ENCODE results near the gene MYH6. TPM values are rescaled to one million over a fixed set of nuclear protein-coding genes. Genes with fewer than 3 reads are reported as not detected.
"Not testable (repeated sequence)": the region's sequence is repeated elsewhere in the genome, so short reads cannot be mapped to it uniquely, and the experiment has no call there.

MYH6 gene
- total RNA-seq, 1 donor from 2014 or later = 0.62 TPM

- no peak for ATAC-seq
- no peaks in the 10 kb centered on the region for H3K27me3 ChIP-seq (ENCODE audit: low read depth)
- H3K36me3 ChIP-seq = no peaks in the 10 kb centered on the region
- H3K27ac ChIP-seq = no peak overlapping the region
- intact Hi-C loops (cut with DNase I) = no loop called here
- no peaks in the 10 kb centered on the region for H3K9me3 ChIP-seq
- TF ChIP-seq, protein P1, sequence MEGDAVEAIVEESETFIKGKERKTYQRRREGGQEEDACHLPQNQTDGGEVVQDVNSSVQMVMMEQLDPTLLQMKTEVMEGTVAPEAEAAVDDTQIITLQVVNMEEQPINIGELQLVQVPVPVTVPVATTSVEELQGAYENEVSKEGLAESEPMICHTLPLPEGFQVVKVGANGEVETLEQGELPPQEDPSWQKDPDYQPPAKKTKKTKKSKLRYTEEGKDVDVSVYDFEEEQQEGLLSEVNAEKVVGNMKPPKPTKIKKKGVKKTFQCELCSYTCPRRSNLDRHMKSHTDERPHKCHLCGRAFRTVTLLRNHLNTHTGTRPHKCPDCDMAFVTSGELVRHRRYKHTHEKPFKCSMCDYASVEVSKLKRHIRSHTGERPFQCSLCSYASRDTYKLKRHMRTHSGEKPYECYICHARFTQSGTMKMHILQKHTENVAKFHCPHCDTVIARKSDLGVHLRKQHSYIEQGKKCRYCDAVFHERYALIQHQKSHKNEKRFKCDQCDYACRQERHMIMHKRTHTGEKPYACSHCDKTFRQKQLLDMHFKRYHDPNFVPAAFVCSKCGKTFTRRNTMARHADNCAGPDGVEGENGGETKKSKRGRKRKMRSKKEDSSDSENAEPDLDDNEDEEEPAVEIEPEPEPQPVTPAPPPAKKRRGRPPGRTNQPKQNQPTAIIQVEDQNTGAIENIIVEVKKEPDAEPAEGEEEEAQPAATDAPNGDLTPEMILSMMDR (IDR thresholded peaks at IDR 0.05) = no peak
- no peak overlapping the region for H3K4me3 ChIP-seq
- no peak for DNase-seq
- no peaks in the 10 kb centered on the region for H3K4me1 ChIP-seq
These were observed 3.7 kb downstream of the MYH6 start for GRCh38 chr14:23404331-23404900.

DNA sequence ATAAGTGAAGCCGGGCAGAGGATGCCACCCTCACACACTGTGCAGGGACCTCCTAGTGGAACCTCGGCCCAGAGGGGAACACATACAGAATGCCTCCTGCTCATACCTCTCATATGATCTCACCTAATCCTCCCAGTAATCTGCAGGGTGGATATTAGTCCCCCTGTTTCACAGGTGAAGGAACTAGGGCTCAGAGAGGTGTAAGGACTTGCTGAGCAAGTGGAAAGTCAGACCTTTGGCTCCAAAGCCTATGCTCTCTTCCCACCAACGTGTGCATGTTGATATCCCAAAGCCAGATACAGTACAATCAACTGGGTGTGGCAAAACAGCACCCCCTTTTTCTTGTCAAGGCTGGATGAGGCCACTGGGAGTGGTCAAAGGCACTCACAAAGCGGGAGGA, 4.2 kb downstream of the MYH6 start:
- H3K27me3 ChIP-seq (ENCODE audit: low read depth) = no peaks in the 10 kb centered on the region
- no peak for ATAC-seq

DNA sequence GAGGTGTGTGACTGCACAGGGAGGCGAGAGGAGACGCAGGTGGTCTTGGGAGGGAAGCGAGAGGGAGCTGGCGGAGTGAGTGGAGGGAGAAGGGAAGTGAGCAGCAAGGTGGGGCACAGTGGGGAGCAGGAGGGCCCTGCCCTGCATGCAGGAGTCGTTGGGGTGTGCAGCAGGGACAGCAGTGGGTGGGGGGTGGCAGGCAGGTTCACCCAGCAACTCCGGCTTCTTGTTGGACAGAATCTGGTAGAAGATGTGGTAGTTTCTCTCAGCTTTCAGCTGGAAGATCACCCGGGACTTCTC, 5.0 kb downstream of the MYH6 start:
- H3K27ac ChIP-seq = no peak overlapping the region
- intact Hi-C loops (cut with DNase I) = no loop called here
- DNase-seq = no peak
- H3K36me3 ChIP-seq = no peaks in the 10 kb centered on the region
- no peaks in the 10 kb centered on the region for H3K9me3 ChIP-seq
- no peak overlapping the region for H3K4me3 ChIP-seq
- H3K4me1 ChIP-seq = no peaks in the 10 kb centered on the region
- TF ChIP-seq, protein P1 (IDR thresholded peaks at IDR 0.05) = no peak
- no peak for ATAC-seq
- H3K27me3 ChIP-seq (ENCODE audit: low read depth) = no peaks in the 10 kb centered on the region

More for the DNA sequence above, 4.2 kb downstream of the MYH6 start:
- TF ChIP-seq, protein P1 (IDR thresholded peaks at IDR 0.05) = no peak
- Histone ChIP-seq H3K36me3 (no peaks in the 10 kb centered on the region), H3K9me3 (no peaks in the 10 kb centered on the region), H3K4me1 (no peaks in the 10 kb centered on the region), H3K27ac (no peak overlapping the region), H3K4me3 (no peak overlapping the region)
- intact Hi-C loops (cut with DNase I) = no loop called here
- DNase-seq = no peak

DNA sequence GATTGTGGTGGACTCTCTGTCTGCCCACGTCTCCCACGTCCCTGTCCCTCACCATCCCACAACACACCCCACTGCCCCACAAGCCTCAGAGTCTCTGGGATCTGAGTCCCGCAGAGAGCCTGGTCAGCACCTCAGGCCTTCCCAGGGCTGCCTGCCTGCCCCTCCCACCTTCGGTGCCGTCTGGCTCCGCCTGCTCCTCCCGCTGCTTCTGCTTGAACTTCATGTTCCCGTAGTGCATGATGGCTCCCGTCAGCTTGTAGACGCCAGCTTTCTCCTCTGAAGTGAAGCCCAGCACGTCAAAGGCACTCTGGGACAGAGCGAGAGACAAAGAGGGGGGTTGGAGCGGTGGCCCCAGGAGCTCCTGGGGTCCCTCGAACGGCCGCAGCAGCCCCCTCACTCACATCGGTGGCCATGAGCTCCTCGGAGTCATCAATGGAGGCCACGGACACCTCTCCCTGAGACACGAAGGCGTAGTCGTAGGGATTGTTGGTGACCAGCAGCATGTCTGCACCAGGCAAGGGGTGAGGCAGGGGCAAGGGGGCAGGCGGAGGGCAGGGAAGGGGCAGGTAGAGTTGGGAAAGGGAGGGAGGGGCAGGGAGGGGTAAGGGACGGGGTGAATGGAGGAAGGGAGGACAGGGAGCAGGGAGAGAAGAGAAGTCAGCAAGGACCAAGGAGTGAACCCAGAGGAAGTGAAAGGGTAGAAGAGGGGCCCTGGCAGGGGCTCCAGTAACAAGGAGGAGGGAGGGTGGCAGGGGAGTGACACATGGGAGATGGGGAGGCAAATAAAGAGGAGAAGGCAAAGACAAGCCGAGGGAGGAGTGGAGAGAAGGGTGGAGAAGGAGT, 5.6 kb downstream of the MYH6 start:
- H3K36me3 ChIP-seq = no peaks in the 10 kb centered on the region
- no peak overlapping the region for H3K27ac ChIP-seq
- no peak overlapping the region for H3K4me3 ChIP-seq
- no peaks in the 10 kb centered on the region for H3K27me3 ChIP-seq (ENCODE audit: low read depth)
- H3K9me3 ChIP-seq = no peaks in the 10 kb centered on the region
- TF ChIP-seq, protein P1 (IDR thresholded peaks at IDR 0.05) = no peak
- no peak for ATAC-seq
- intact Hi-C loops (cut with DNase I) = no loop called here
- DNase-seq = no peak
- no peaks in the 10 kb centered on the region for H3K4me1 ChIP-seq

- DNase-seq = no peak
- Histone ChIP-seq H3K4me3 (no peak overlapping the region), H3K27me3 (ENCODE audit: low read depth) (no peaks in the 10 kb centered on the region), H3K27ac (no peak overlapping the region), H3K36me3 (no peaks in the 10 kb centered on the region), H3K9me3 (no peaks in the 10 kb centered on the region), H3K4me1 (no peaks in the 10 kb centered on the region)
- intact Hi-C loops (cut with DNase I) = no loop called here
- ATAC-seq = no peak
- TF ChIP-seq, protein P1 (IDR thresholded peaks at IDR 0.05) = no peak
These were observed 6.8 kb downstream of the MYH6 start for GRCh38 chr14:23401291-23401690.

DNA sequence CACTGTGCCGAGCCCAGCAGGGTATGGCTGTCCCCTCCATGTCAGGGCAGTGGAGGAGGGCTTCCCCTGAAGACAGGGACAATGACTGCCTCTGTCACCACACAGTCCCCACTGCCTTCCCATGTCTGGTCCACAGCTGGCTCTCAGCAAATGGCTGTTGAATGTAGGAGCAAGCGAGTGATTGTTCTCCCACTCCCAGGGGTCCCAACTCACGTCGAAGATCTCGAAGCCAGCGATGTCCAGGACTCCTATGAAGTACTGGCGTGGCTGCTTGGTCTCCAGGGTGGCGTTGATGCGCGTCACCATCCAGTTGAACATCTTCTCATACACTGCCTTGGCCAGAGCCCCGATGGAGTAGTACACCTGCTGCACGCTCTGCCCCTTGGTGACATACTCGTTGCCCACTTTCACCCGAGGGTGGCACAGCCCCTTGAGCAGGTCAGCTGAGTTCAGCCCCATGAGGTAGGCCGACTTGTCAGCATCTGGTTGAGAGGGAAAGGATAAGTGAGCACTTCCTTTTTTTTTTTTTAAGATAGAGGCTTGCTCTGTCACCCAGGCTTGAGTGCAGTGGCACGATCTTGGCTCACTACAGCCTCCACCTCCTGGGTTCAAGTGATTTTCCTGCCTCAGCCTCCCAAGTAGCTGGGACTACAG, 7.5 kb downstream of the MYH6 start:
- not testable (repeated sequence) for DNase-seq, H3K36me3 ChIP-seq, H3K9me3 ChIP-seq

More for the DNA sequence above, 7.5 kb downstream of the MYH6 start:
- H3K4me1 ChIP-seq; H3K4me3 ChIP-seq; H3K27ac ChIP-seq; intact Hi-C loops (cut with DNase I); H3K27me3 ChIP-seq (ENCODE audit: low read depth): not testable (repeated sequence)
- peak in 1 of 2 donors; percentile 21 for ATAC-seq

All from lower lobe of right lung (tissue), 2 donors.